AG04449 (cell line): ENCODE results near the gene ZBTB7C.

ENCODE experiments used
- CTCF ChIA-PET: fragments of 350-600 bp; formaldehyde crosslinking; extraction: SDS; loops from one replicate; lab custom pipeline; 2021; ENCODE audit warnings: antibody characterized with exemption; lab: Yijun Ruan, JAX
- POLR2A ChIA-PET: fragments of 400-600, 350-600 bp; formaldehyde crosslinking; extraction: SDS; loops from one replicate; lab custom pipeline; 2020; ENCODE audit warnings: antibody characterized with exemption, inconsistent platforms; lab: Yijun Ruan, JAX
- DNase-seq: peaks from one replicate; pipeline ENCODE4 v3.0.0-alpha.2; 2010; ENCODE audit warnings: low read depth, low spot score
- H3K4me3 ChIP-seq: 2 replicates; pipeline ENCODE4 v1.5.1; 2011; ENCODE audit warnings: low read depth, mild to moderate bottlenecking, control low read depth, low read length
- CTCF ChIP-seq: IDR thresholded peaks from one replicate; pipeline ENCODE4 v1.5.1; 2011; ENCODE audit warnings: mild to moderate bottlenecking, moderate library complexity, low read length, control low read depth, inconsistent platforms; ENCODE audit not compliant: insufficient read depth; ENCODE audit errors: missing control alignments

The ZBTB7C gene

GRCh38 chr18:47986620-47987387, 422.4 kb downstream of the ZBTB7C start:
- H3K4me3 ChIP-seq = no peak overlapping the region
- no peak for DNase-seq
- ChIA-PET CTCF (interaction anchor here (0.8 to 1.0 kb wide), 2 partner anchors 17 to 41 kb away, joined by 3 read pairs; no protein-coding TSS in a partner anchor), POLR2A (no interaction called here)
- TF ChIP-seq CTCF = no peak

GRCh38 chr18:47985866-47986265, 423.3 kb downstream of the ZBTB7C start:
- no peak for DNase-seq
- no peak overlapping the region for H3K4me3 ChIP-seq
- POLR2A ChIA-PET = no interaction called here
- CTCF ChIA-PET = interaction anchor here (1.0 kb wide), 1 partner anchor 42 kb away, joined by 3 read pairs; no protein-coding TSS in a partner anchor
- TF ChIP-seq CTCF = no peak

- no peak for DNase-seq
- TF ChIP-seq CTCF = no peak
- CTCF ChIA-PET = no interaction called here
- H3K4me3 ChIP-seq = no peak overlapping the region
- POLR2A ChIA-PET = no interaction called here
Measured at GRCh38 chr18:47984991-47985390, 424.2 kb downstream of the ZBTB7C start.

GRCh38 chr18:47983946-47984345, 425.2 kb downstream of the ZBTB7C start:
- no peak overlapping the region for H3K4me3 ChIP-seq
- POLR2A ChIA-PET = no interaction called here
- DNase-seq = no peak
- CTCF ChIA-PET = no interaction called here
- no peak for TF ChIP-seq CTCF

DNA sequence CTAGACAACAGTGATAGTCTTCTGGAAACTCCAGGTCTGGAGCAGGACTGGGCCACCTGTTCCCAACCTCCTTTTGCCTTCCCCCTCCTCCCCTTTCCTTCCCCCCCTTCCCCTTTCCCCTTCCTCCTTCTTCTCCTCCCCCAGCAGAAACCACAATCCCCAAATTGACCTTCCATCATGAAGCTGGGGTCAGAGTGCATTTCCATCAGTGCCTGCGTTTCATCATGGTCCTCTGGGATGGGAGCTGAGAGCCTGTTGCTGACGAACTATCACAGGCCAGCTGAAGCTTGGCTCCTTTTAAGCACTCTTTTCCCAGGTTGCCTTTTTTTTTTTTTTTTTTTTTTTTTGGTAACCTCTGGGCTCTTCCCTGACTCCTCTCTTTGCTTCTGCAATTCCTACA, 426.1 kb downstream of the ZBTB7C start:
- CTCF ChIA-PET = no interaction called here
- TF ChIP-seq CTCF = no peak
- no peak for DNase-seq
- POLR2A ChIA-PET = no interaction called here
- H3K4me3 ChIP-seq = no peak overlapping the region

DNA sequence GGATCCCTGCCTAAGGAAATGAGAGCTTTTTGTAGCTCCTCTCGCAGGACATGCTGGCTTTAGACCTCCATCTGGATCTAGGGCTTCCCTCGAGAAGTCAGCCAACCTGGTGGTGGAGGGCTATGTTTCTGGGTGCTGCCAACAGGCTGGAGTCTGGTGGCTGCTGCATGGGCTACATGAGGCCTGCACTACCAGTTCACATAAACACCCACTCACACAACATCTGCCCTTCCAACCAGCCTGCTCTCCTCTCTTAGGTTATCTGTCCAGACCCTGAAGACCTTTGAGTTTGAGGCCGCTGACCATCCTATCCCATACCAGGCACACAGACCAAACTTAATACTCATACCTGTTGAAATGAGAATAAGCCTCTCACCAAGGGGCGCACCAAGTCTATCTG, 427.4 kb downstream of the ZBTB7C start:
- CTCF ChIA-PET = no interaction called here
- TF ChIP-seq CTCF = no peak
- POLR2A ChIA-PET = no interaction called here
- no peak overlapping the region for H3K4me3 ChIP-seq
- no peak for DNase-seq
